HG03108 (cell line): ENCODE measurements around the gene MYL5.
"Not testable (repeated sequence)": the region's sequence is repeated elsewhere in the genome, so short reads cannot be mapped to it uniquely, and the experiment has no call there.

Experiments used
- ATAC-seq: cut with Tn5 transposase; IDR thresholded peaks from one replicate; pipeline ENCODE4 v1.9.1; 2021; ENCODE audit warnings: moderate library complexity; ENCODE audit not compliant: unreplicated experiment

The MYL5 gene

DNA sequence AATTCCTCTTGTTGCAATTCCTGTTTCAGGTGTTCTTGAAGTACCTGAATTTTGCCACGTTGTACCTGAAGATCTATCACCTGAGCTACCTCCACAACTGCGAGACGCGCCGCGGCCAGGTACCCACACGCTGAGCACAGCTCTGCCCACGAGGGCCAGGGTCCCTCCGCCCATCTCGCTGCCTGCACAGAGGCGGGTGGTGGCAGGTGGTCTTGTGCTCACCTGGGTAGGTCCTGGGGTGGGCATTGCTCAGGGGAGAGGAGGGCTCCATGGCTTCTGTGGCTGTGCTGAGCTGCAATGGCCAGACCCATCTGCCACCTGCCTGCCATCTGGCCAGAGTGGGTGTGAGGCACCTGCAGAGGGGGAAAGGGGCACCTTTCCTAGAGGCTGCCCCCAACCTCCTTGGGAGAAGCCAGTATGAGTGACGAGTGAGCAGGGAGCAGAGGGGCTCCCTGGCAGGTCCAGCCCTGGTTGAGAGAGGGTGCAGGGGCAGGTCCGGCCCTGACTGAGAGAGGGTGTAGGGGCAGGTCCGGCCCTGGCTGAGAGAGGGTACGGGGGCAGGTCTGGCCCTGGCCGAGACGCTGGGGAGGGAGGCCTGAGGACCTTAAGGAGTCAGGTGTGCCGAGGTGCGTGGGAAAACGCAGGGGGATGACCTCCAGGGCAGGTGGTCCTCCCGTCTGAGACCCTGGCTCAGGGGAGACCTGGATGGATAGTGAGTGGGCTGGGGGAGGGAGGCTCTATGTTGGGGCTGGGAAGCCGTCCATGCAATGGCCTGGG, 38.3 kb upstream of the MYL5 start:
- no peak for ATAC-seq

DNA sequence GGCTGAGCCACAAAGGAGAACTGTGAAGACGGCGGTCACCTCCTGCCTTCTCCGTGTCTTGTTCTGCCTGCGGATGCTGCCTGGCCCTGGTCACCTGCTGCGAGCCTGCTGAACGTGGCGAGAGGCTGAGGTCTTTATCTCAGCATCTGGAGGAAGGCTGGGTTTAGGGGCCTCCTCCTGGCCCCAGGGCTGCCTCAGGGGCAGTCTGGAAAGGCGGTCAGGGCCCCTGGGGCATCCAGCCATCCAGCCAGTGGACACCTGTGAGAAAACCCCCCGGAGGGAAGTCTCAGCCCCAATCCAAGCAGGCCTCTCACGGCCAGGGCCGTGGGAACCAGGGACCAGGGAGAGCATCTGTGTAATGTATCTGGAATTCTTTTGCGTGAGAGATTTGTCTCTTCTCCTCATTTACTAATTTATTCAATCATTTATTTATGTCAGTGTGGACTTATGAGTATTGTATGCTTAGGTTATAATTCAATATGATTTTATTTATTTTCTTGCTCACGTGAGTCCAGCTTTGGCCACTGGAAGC, 37.6 kb upstream of the MYL5 start:
- no peak for ATAC-seq

DNA sequence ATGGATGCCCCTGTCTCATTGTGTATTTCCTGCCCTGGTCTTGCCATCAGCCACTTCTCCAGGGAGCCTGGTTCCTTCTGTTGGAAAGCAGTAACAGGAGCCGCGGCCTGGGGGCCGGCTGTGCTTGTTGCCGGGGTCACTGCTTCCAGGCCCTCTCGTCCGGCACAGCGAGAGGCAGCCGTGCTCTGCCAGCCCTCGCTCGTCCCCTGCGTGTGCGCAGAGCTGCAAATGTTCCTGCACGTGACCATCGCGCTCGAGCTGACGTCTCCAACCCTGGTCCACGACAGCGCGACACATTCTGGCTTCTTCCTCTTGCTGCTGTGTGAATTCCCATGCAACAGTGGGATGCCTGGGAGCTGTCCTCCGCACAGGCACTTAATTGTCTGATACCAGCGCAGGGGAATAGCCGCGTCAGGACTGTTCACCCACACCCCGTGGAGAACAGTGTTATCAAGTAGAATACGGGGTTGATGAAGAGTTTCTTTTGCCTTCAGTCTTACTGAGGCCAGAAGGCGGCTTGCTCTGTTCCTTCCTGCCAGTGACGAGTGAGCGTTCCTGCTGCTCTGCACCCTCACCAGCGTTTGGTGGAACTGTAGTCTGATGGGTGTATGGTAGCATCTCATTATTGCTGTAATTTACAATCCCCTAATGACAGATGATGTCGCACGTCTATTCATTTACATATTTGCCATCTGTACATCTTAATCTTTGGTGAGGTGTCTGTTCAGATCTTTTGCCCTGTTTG, 36.6 kb upstream of the MYL5 start:
- no peak for ATAC-seq

DNA sequence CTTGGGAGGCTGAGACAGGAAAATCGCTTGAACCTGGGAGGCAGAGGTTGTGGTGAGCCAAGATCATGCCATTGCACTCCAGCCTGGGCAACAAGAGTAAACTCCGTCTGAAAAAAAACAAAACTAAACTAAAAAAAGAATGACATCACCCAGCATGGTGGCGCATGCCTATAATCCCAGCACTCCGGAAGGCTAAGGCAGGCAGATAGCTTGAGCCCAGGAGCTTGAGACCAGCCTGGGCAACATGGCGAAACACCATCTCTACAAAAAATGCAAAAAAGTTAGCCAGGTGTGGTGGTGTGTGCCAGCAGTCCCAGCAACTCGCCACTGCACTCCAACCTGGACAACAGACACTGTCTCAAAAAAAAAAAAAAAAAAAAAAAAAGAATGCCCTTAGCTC, 32.0 kb upstream of the MYL5 start:
- ATAC-seq = not testable (repeated sequence)

- no peak for ATAC-seq
Observed at GRCh38 chr4:646460-646859, 27.9 kb upstream of the MYL5 start.

DNA sequence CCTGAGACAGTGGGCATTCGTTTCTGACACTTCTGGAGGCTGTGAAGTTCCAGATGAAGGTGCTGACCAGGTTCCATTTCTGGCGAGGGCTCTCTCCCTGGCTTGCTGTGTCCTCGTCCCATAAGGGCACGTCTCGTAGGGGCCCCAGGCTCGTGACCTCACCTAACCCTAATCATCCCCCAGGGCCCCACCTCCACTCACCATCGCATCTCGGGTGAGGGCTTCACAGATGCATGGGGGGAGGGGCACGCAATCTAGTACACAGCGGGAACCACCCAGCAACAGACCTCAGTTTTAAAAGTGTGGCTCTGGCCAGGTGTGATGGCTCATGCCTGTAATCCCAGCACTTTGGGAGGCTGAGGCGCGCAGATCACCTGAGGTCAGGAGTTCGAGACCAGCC, 26.9 kb upstream of the MYL5 start:
- no peak for ATAC-seq

GRCh38 chr4:648579-649292, 25.6 kb upstream of the MYL5 start:
- ATAC-seq = no peak

DNA sequence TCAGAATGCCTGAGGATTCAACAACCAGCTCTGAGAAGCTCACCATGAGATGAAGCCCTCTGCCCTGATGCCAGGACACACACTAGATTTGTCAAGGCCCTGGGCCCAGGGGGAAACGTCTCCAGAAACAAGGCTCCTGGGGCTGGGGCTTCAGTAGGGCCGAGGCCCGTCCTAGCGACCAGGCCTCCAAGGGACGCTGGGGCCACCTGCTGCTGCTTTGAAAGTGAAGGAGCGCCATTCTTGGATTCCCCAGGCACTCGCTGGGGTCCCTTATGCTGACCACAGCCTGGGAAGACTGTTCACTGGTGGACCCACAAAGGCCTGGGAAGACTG, 25.1 kb upstream of the MYL5 start:
- ATAC-seq = no peak

GRCh38 chr4:649751-650310, 24.5 kb upstream of the MYL5 start:
- no peak for ATAC-seq

DNA sequence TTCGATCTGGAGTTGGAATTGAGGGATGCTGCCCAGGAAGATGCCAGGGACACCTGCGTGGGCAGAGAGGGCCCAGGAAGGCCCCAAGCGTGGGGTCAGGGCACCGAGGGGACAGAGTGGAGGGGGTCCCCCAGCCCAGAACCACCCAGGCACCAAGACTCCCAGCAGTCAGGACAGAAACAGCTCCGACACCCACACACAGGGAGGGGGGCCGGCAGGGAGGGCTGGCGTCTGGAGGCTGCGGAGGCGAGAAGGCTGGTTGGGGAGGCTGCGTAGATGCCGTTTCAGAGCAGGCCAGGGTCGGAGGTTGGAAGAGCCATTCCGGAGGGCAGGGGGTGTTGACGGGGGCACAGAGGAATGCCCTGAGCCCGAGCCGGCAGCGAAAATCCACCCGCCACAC, 23.9 kb upstream of the MYL5 start:
- no peak for ATAC-seq

- ATAC-seq = no peak
Observed at GRCh38 chr4:650951-651883, 23.1 kb upstream of the MYL5 start.

DNA sequence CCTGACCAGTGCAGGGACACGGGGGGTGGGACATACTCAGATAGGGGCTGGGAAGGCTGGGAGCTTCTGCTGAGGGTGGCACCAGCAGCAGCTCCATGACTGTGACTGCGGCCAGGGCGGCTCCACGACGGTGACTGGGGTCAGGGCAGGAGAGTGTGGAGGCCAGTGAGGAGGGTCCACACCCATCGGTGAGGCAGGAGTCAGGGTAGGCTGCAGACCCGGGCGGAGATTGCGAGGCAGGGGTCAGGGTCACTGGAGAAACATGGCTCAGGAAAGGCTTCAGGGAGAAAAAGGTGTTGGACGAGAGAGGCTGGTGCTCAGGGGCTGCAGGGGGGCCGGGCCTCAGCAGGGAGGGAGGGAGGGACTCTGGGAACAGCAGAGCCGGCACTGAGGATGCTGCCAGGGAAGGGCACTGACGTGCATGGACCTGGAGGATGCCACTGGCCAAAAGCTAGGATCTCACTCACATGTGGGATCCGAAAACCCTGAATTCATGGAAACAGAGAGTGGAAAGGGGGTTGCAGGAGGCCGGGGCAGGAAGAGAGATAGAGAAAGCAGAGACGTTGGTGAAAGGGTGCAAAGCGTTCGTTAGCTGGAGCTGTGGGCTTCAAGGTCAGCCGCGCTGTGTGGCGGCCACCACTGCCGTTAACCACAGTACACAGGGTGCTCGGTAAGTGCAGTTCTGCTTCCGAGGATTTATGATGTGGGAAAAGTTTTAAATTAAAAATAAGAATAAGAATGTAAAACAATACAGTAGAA, 22.3 kb upstream of the MYL5 start:
- no peak for ATAC-seq

GRCh38 chr4:653080-653821, 21.1 kb upstream of the MYL5 start:
- ATAC-seq = no peak

GRCh38 chr4:653831-654502, 20.4 kb upstream of the MYL5 start:
- ATAC-seq = no peak

DNA sequence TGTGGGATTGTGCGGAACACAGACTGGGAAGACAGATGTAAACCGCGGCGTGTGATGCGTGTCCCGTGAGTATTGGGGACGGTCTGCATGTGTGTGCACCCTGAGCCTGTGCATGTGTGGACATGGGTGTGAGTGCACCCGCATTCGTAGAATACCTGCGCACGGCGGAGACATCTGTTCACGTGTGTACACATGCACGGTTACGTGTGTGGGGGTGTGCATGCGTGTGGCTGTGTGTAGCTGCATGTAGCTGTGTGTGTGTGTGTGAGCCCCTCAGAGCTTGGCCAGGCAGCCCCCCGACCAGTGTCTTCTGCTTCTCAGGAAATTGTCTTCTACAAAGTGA, 19.9 kb upstream of the MYL5 start:
- ATAC-seq = no peak

DNA sequence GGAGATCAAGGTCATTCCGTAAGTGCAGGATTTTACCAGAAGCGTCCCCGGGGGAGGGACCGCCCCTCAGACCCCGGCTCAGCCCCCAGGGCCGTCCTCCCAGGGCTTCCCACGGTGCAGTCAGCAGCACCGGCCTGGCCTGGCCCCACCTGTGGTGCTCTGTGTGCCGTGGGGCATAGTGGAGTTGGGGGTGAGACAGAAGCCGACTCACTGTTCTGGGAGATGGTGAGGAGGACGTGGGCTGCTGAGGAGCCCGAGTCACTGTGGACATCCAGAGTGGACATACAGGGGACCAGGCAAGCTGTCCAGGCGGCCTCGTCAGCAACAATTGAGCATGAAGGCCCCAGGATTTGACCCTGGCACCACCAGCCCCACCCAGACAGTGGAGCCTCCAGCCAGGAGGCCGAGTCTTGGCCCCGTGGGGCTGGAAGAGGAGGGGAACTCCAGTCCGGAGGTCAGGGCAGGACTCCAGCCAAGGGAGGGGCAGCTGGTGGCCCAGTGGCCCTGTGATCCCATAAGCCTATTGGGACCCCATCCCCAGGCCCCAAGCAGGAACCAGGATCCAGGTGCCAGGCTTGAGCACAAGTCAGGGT, 19.4 kb upstream of the MYL5 start:
- no peak for ATAC-seq

GRCh38 chr4:655464-656151, 18.7 kb upstream of the MYL5 start:
- ATAC-seq = no peak
